ENCODE data around the gene LIME1. TPM values are rescaled to one million over a fixed set of nuclear protein-coding genes. Genes with fewer than 3 reads are reported as not detected.

LIME1 gene
- total RNA-seq, 1 experiment from 2014 or later, result 13.5 TPM

DNA sequence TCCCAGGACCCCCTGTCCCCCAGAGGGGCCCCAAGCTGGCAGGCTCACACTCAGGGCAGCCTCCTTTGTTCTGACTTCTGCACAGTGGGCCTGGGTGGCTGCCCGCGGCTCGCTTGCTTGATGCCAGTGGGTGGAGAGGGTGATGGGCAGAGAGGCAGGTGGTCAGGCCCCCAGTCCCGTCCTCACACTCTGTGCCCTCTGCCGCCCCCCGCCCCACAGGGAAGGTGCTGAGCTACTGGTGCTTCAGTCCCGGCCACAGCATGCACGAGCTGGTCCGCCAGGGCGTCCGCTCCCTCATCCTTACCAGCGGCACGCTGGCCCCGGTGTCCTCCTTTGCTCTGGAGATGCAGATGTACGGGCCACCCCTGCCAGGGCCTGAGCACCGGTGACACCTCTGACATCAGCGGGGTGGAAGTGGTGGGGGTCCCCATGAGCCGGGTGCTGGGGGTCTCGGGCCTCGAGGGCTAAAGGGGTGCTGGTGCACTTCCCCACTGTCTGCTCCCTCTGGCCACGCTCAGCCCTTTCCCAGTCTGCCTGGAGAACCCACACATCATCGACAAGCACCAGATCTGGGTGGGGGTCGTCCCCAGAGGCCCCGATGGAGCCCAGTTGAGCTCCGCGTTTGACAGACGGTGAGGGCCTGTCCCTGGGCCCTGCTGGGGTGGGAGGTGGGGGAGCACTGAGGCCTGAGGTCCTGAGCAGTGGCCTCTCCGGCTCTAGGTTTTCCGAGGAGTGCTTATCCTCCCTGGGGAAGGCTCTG, 48.9 kb upstream of the LIME1 start:
- H3K4me2 ChIP-seq (ENCODE audit: insufficient read depth, insufficient read length, low read length), result no peak overlapping the region
- H3K23ac ChIP-seq (ENCODE audit: insufficient read length, low read depth, low read length), result no peak overlapping the region
- H4K91ac ChIP-seq (ENCODE audit: insufficient read length, low read depth, low read length), result no peak overlapping the region
- H2BK20ac ChIP-seq (ENCODE audit: low read depth, low read length, poor library complexity, severe bottlenecking), result no peak overlapping the region
- no peaks in the 10 kb centered on the region for H3K79me2 ChIP-seq (ENCODE audit: insufficient read depth, low read length)
- Mint-ChIP-seq H3K36me3 (ENCODE audit: insufficient read depth in 1 of 3, low read depth in 3 of 3) (peaks cover 5 to 8% (median 6%) of the 10 kb centered on the region in 3 experiments; a peak in 6 of 7 replicates), H3K4me1 (no peaks in the 10 kb centered on the region), H3K27ac (no peak overlapping the region), H3K4me3 (no peak overlapping the region), H3K9me3 (no peaks in the 10 kb centered on the region), H3K27me3 (ENCODE audit: low read depth) (no peaks in the 10 kb centered on the region; the same call in 1 of the 2 replicates)
- no peaks in the 10 kb centered on the region for H3K4me1 ChIP-seq (ENCODE audit: insufficient read depth, low read length)
- no peak overlapping the region for H2BK5ac ChIP-seq (ENCODE audit: insufficient read length, low read length)
- no peak for DNase-seq
- H4K5ac ChIP-seq (ENCODE audit: insufficient read length, low read depth, low read length), result no peak overlapping the region
- no peak overlapping the region for H3K14ac ChIP-seq (ENCODE audit: insufficient read depth, low read length)
- no peak overlapping the region for H2AK5ac ChIP-seq (ENCODE audit: insufficient read length, low read length)
- TF ChIP-seq, protein P1, sequence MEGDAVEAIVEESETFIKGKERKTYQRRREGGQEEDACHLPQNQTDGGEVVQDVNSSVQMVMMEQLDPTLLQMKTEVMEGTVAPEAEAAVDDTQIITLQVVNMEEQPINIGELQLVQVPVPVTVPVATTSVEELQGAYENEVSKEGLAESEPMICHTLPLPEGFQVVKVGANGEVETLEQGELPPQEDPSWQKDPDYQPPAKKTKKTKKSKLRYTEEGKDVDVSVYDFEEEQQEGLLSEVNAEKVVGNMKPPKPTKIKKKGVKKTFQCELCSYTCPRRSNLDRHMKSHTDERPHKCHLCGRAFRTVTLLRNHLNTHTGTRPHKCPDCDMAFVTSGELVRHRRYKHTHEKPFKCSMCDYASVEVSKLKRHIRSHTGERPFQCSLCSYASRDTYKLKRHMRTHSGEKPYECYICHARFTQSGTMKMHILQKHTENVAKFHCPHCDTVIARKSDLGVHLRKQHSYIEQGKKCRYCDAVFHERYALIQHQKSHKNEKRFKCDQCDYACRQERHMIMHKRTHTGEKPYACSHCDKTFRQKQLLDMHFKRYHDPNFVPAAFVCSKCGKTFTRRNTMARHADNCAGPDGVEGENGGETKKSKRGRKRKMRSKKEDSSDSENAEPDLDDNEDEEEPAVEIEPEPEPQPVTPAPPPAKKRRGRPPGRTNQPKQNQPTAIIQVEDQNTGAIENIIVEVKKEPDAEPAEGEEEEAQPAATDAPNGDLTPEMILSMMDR (conservative IDR thresholded peaks at IDR 0.05), result no peak
- no peaks in the 10 kb centered on the region for H3K23me2 ChIP-seq (ENCODE audit: insufficient read length, low read depth, low read length, poor library complexity, severe bottlenecking)
- no peak overlapping the region for H3K4ac ChIP-seq (ENCODE audit: low read depth, low read length)
- H2BK120ac ChIP-seq (ENCODE audit: low read depth, low read length, poor library complexity, severe bottlenecking), result no peak overlapping the region
- no peaks in the 10 kb centered on the region for H3K79me1 ChIP-seq (ENCODE audit: insufficient read depth, low read depth, low read length, poor library complexity, severe bottlenecking)
- WGBS (ENCODE audit: extremely low coverage, insufficient read length, low lambda C conversion rate), result no CpG with 5 or more reads among the region's 29 CpGs
- H2BK15ac ChIP-seq (ENCODE audit: low read depth, low read length), result no peak overlapping the region
- H3K9ac ChIP-seq (ENCODE audit: extremely low read depth, insufficient read length, low read length), result no peak overlapping the region
- H3K18ac ChIP-seq (ENCODE audit: insufficient read length, low read depth, low read length), result no peak overlapping the region
- no peak overlapping the region for H3T11ph ChIP-seq (ENCODE audit: low read length)
- H4K20me1 ChIP-seq (ENCODE audit: control insufficient read depth, insufficient read depth, insufficient read length), result no peaks in the 10 kb centered on the region
- H2BK12ac ChIP-seq (ENCODE audit: insufficient read length, low read depth, low read length), result no peak overlapping the region
- H3K27ac ChIP-seq (ENCODE audit: insufficient read length, low read depth, low read length), result no peak overlapping the region
- no peak overlapping the region for H4K8ac ChIP-seq (replicated peaks; ENCODE audit: insufficient read length, low read depth, low read length)
- H2AFZ ChIP-seq (ENCODE audit: low read length), result no peak overlapping the region
- no peaks in the 10 kb centered on the region for H3K27me3 ChIP-seq (ENCODE audit: insufficient read depth, low read length)
- no peak overlapping the region for H3K56ac ChIP-seq (ENCODE audit: insufficient read length, low read depth, low read length)
- no peaks in the 10 kb centered on the region for H3K9me3 ChIP-seq (ENCODE audit: control insufficient read depth, low read depth, low read length)
